ENCODE measurements around the gene TEX264.

TEX264 gene

GRCh38 chr3:51686512-51687215 lies 15.6 kb downstream of the TEX264 start:
- Histone ChIP-seq H3K9me3 (ENCODE audit: control insufficient read depth, insufficient read depth, low read depth, low read length) (no peaks in the 10 kb centered on the region), H3K4me3 (ENCODE audit: low read depth, low read length) (no peak overlapping the region), H3K36me3 (ENCODE audit: control insufficient read depth in 2 of 2, insufficient read depth in 1 of 2, low read length in 2 of 2) (peaks cover 0 to 90% of the 10 kb centered on the region in 2 experiments; a peak in 2 of 3 replicates), H3K4me1 (ENCODE audit: control insufficient read depth, insufficient read depth, low read length) (no peaks in the 10 kb centered on the region), H3K27ac (ENCODE audit: extremely low read depth, low read depth, low read length) (no peak overlapping the region)
- ChIA-PET POLR2A (no interaction called here), CTCF (interaction anchor here (0.7 kb wide), 1 partner anchor 81 kb away, joined by 3 read pairs; no protein-coding TSS in a partner anchor)
- no peak for TF ChIP-seq ZNF18 (tag by site-specific recombination; IDR thresholded peaks at IDR 0.05)
- 0 out of 2 replicates have a peak, but pooled peaks have one; percentile 14 for TF ChIP-seq ZFHX2 (tag by site-specific recombination; conservative IDR thresholded peaks at IDR 0.05)

DNA sequence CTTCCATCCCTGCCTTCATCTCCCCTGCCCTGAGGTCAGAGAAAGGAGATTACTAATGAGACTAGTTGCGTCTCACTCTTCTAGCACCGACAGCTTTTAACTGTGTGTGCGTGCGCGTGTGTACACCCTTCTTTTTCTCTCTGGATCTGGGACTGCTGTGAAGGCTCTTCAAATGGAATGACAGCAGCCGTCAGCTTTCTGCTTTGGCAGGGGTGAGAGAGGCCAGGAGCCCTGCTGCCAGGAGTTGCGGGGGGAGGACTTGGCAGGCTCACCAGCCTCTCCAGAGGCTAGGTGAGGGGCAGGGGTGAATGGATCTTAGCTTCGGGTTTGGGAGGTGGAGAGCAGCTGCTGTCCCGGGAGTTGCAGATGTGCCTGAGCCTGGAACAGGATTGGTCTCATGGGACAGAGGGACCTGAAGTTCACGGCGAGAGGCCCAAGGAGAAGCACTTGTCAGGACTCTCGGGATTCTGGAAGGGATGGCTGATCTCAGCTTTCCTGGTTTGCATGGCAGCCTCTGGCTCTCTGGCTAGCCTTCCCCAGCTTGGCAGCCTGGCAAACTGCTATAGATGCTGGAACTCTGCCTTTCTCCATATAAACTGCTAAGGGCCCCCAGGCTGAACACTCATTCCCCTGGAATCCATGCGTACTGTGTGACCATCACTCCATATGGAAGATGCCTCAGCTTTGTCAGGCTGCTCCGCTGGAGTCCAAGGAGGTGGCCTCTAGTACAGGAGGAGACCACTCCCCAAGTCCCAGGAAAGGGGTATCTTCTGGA lies 16.6 kb downstream of the TEX264 start:
- ChIA-PET CTCF (interaction anchor here (0.6 to 0.7 kb wide), 2 partner anchors 82 to 253 kb away, joined by 3 read pairs; no protein-coding TSS in a partner anchor), POLR2A (no interaction called here)
- Histone ChIP-seq H3K4me3 (ENCODE audit: low read depth, low read length) (no peak overlapping the region), H3K27ac (ENCODE audit: extremely low read depth, low read depth, low read length) (no peak overlapping the region), H3K36me3 (ENCODE audit: control insufficient read depth in 2 of 2, insufficient read depth in 1 of 2, low read length in 2 of 2) (peaks cover 0 to 93% of the 10 kb centered on the region in 2 experiments; a peak in 2 of 3 replicates), H3K4me1 (ENCODE audit: control insufficient read depth, insufficient read depth, low read length) (no peaks in the 10 kb centered on the region), H3K9me3 (ENCODE audit: control insufficient read depth, insufficient read depth, low read depth, low read length) (no peaks in the 10 kb centered on the region)
- TF ChIP-seq HOXC10 (CRISPR knock-in tag; IDR thresholded peaks at IDR 0.05) (no peak), ATF2 (tag by site-specific recombination; IDR thresholded peaks at IDR 0.05; ENCODE audit: low read depth) (no peak), ZNF223 (tag by site-specific recombination; IDR thresholded peaks at IDR 0.05) (no peak), ZNF518A (tag by site-specific recombination; conservative IDR thresholded peaks at IDR 0.05; ENCODE audit: low read depth) (no peak), INSM2 (tag by site-specific recombination; IDR thresholded peaks at IDR 0.05) (no peak), ZNF114 (tag by site-specific recombination; IDR thresholded peaks at IDR 0.05) (no peak), ZNF366 (tag by site-specific recombination; conservative IDR thresholded peaks at IDR 0.05) (no peak), ZNF174 (tag by site-specific recombination; IDR thresholded peaks at IDR 0.05) (no peak)
